ENCODE data around the gene AQP12B.

- TF ChIP-seq GATA3 (IDR thresholded peaks at IDR 0.05; ENCODE audit: low read depth, low read length) = no peak
- TF ChIP-seq GATA2 (IDR thresholded peaks at IDR 0.05; ENCODE audit: low read depth, low read length) = no peak
Observed at GRCh38 chr2:240707043-240707756, 24.5 kb upstream of the AQP12B start.

All from SH-SY5Y (cell line).